ENCODE results near the gene NQO2.

- TF ChIP-seq CTCF (IDR thresholded peaks at IDR 0.05): no peak
- no peak for TF ChIP-seq POLR2AphosphoS5 (IDR thresholded peaks at IDR 0.05; ENCODE audit: insufficient read depth in 1 of 2, low read depth in 1 of 2)
Measured at GRCh38 chr6:3033652-3034051, 34.0 kb downstream of the NQO2 start.
